Measurements from ENCODE around the gene LCLAT1. TPM values are rescaled to one million over a fixed set of nuclear protein-coding genes. Genes with fewer than 3 reads are reported as not detected.
A peak's percentile ranks its signal among the peaks of the same experiment; 100 is the strongest.

LCLAT1 gene
- polyA plus RNA-seq, 2 of the 4 experiments (the other 2 are of a cell fraction), result 19.5 to 71.0 TPM

DNA sequence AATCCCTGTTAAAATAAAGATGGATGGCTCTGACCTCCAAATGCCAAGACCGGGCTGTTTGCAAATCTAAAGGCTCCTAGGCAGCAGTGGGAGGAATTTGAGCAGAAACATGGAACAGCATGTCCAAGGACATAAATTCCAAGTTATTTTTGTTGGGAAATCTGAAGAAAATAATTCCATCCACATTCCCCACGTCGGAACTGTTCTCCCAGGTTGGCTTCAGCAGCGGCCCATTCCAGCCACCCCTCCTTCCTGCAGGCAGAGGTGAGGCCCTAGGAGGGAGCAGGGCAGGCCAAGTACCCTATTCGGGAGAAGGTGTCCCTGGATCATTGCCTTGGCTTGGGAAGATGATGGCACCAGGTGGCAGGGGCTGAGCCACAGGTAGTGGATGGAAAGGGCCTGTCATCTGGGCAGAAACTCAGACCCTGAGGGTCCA, 243.1 kb downstream of the LCLAT1 start:
- Histone ChIP-seq H3K4me3 (no peak overlapping the region), H3K4me1 (no peaks in the 10 kb centered on the region), H3K9me3 (no peaks in the 10 kb centered on the region), H3K27ac (no peak overlapping the region), H3K4me2 (no peak overlapping the region)
- ChIA-PET CTCF (interaction anchor here (13.6 kb wide), 1 partner anchor 20 kb away, joined by 191 read pairs; no protein-coding TSS in a partner anchor), POLR2A (no interaction called here)
- FAIRE-seq (no peak), DNase-seq (ENCODE audit: low read depth in 1 of 2, low spot score in 1 of 2) (no peak), ATAC-seq (no peak)
- no peak for TF ChIP-seq FOSL2 (IDR thresholded peaks at IDR 0.05)
- TF ChIP-seq FOSL2 (CRISPR knock-in tag; IDR thresholded peaks at IDR 0.05), result no peak
- TF ChIP-seq BHLHE40 (IDR thresholded peaks at IDR 0.05; ENCODE audit: low read depth, low read length), result no peak
- no peak for TF ChIP-seq HDAC2 (IDR thresholded peaks at IDR 0.05)
- no peak for TF ChIP-seq KDM1A (IDR thresholded peaks at IDR 0.05; ENCODE audit: low read depth)
- TF ChIP-seq NFE2L2 (conservative IDR thresholded peaks at IDR 0.05; ENCODE audit: low read length), result no peak
- no peak for TF ChIP-seq RARB (CRISPR knock-in tag; IDR thresholded peaks at IDR 0.05)
- TF ChIP-seq, protein P1, sequence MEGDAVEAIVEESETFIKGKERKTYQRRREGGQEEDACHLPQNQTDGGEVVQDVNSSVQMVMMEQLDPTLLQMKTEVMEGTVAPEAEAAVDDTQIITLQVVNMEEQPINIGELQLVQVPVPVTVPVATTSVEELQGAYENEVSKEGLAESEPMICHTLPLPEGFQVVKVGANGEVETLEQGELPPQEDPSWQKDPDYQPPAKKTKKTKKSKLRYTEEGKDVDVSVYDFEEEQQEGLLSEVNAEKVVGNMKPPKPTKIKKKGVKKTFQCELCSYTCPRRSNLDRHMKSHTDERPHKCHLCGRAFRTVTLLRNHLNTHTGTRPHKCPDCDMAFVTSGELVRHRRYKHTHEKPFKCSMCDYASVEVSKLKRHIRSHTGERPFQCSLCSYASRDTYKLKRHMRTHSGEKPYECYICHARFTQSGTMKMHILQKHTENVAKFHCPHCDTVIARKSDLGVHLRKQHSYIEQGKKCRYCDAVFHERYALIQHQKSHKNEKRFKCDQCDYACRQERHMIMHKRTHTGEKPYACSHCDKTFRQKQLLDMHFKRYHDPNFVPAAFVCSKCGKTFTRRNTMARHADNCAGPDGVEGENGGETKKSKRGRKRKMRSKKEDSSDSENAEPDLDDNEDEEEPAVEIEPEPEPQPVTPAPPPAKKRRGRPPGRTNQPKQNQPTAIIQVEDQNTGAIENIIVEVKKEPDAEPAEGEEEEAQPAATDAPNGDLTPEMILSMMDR (IDR thresholded peaks at IDR 0.05), result no peak
- TF ChIP-seq NR3C1 (IDR thresholded peaks at IDR 0.05), result no peak
- TF ChIP-seq, protein P2, sequence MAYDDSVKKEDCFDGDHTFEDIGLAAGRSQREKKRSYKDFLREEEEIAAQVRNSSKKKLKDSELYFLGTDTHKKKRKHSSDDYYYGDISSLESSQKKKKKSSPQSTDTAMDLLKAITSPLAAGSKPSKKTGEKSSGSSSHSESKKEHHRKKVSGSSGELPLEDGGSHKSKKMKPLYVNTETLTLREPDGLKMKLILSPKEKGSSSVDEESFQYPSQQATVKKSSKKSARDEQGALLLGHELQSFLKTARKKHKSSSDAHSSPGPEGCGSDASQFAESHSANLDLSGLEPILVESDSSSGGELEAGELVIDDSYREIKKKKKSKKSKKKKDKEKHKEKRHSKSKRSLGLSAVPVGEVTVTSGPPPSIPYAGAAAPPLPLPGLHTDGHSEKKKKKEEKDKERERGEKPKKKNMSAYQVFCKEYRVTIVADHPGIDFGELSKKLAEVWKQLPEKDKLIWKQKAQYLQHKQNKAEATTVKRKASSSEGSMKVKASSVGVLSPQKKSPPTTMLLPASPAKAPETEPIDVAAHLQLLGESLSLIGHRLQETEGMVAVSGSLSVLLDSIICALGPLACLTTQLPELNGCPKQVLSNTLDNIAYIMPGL (CRISPR knock-in tag; IDR thresholded peaks at IDR 0.05; ENCODE audit: borderline replicate concordance), result no peak
- no peak for TF ChIP-seq CHD4 (IDR thresholded peaks at IDR 0.05; ENCODE audit: borderline replicate concordance)
- WGBS (ENCODE audit: missing lambda C conversion rate), result 74% methylated on average over 5 of the region's 5 CpGs

DNA sequence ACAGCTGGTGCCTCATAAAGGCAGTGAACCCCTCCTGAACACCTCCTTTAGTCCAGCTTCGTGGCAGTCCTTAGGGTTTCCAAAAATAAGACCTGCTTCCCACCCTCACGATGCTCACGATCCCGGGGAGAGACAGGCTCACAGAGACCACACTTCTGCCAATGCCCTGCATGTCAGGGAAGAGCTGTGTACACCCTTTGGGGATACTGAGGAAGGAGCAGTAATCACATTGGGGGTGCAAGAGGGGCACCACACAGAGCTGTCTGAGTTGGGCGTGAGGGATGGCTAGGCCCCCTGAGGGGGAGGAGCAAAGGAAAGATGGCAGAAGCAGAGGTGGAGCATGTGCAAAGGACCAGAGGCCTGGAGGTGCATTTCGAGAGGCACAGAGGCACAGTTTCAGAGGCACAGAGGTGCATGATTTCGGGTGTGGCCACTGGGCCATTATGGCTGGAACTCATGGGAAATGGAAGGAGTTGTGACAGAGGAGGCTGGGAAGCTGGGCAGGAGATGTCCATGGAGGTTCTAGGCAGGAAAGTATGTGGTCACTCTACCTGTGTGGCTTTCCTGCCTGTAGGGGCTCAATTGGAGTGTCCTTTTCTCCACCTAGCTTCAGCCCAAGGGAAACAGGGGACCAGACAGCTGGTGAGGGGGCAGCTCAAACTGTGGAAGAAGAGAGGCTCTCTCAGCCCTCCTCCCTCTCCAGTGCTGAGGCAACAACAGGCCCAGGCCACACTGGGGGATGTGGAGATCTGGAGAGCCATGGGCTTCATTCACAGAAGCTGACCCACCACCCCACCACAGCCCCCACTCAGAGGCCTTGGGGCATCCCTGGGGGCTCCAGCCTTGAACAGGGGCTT, 244.3 kb downstream of the LCLAT1 start:
- ChIA-PET POLR2A (no interaction called here), CTCF (interaction anchor here (1.0 to 13.6 kb wide), 6 partner anchors 11 to 526 kb away, joined by 3 to 191 read pairs (median 8); no protein-coding TSS in a partner anchor)
- ATAC-seq (no peak), FAIRE-seq (no peak), DNase-seq (ENCODE audit: low read depth in 1 of 2, low spot score in 1 of 2) (no peak)
- no peak for TF ChIP-seq POLR2A (IDR thresholded peaks at IDR 0.05; ENCODE audit: low read length)
- no peak for TF ChIP-seq SMC3 (IDR thresholded peaks at IDR 0.05)
- TF ChIP-seq HDAC2 (IDR thresholded peaks at IDR 0.05), result no peak
- no peak for TF ChIP-seq CBX2 (IDR thresholded peaks at IDR 0.05; ENCODE audit: borderline replicate concordance, low read depth)
- no peak for TF ChIP-seq FOXS1 (CRISPR knock-in tag; IDR thresholded peaks at IDR 0.05)
- no peak for TF ChIP-seq ZNF302 (CRISPR knock-in tag; IDR thresholded peaks at IDR 0.05)
- Histone ChIP-seq H3K9me3 (no peaks in the 10 kb centered on the region), H3K27ac (no peak overlapping the region), H3K4me1 (no peaks in the 10 kb centered on the region), H3K4me3 (no peak overlapping the region), H3K4me2 (no peak overlapping the region)
- WGBS (ENCODE audit: missing lambda C conversion rate), result 67% methylated on average over 7 of the region's 7 CpGs

DNA sequence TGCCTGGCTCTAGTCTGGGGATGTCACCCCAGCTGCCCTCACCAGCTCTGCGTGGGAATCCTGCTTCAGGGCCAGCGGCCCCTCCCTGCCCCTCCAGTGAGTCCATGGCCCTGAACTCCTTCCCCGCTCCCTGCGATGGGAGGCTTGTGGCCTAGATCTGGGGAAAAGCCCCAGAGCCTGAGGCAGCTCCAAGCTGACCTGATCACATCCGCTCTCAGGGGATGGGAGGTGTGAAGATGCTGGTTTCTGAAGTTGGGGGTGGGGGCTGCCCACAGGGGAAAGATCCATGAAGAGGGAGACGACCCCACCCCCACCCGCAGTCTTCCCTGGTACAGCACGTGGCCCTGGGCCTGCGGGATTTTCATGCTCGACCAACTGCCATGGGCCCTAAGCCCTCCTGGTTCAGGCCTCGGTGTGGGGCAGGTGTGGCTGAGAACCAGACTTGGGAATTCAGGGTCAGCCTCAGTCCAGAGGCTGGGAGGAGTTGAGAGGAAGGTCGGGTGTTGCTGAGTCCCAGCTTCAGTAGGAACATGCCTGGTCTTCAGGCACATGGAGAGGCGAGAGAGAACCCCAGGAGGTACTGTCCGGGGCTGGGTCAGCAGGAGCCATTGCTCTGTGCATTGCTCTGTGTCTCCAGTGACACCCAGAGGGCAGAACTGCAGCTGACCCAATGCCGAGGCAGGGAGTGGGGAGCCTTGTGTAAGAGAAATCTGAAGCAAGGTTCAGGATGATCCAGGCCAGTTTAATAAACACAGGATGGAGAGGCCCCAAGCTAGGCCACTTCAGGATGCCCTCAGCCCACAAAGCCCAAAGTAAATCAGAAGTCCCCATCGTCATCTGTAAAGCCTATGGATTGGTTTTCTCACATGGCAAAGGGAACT, 245.1 kb downstream of the LCLAT1 start:
- Histone ChIP-seq H3K4me3 (no peak overlapping the region), H3K4me1 (no peaks in the 10 kb centered on the region), H3K4me2 (no peak overlapping the region), H3K9me3 (no peaks in the 10 kb centered on the region), H3K27ac (peak overlapping the region in 1 of 2 experiments; percentile 23; a peak in 1 of 6 replicates)
- TF ChIP-seq RAD21 (conservative IDR thresholded peaks at IDR 0.05 in 1 of 2, IDR thresholded peaks at IDR 0.05 in 1 of 2) (peak; percentile 59 to 64), ZSCAN20 (CRISPR knock-in tag; IDR thresholded peaks at IDR 0.05) (no peak), SMC3 (IDR thresholded peaks at IDR 0.05) (peak; percentile 34; the same call in 2 of the 3 replicates), TP53 (CRISPR knock-in tag; IDR thresholded peaks at IDR 0.05) (no peak)
- TF ChIP-seq, protein P2 (CRISPR knock-in tag; IDR thresholded peaks at IDR 0.05; ENCODE audit: borderline replicate concordance), result no peak
- TF ChIP-seq, protein P1 (IDR thresholded peaks at IDR 0.05), result peak; percentile 37
- POLR2A ChIA-PET, result interaction anchor here (0.6 kb wide), 1 partner anchor 461 kb away, joined by 4 read pairs; no protein-coding TSS in a partner anchor
- peak; percentile 75 to 84 for ATAC-seq
- CTCF ChIA-PET, result interaction anchor here (0.7 to 13.6 kb wide), 9 partner anchors 10 to 527 kb away, joined by 3 to 191 read pairs (median 5); no protein-coding TSS in a partner anchor
- DNase-seq (ENCODE audit: low read depth in 1 of 2, low spot score in 1 of 2), result peak in 1 of 2 experiments; percentile 45
- FAIRE-seq, result no peak
- 64% methylated on average over 14 of the region's 16 CpGs for WGBS (ENCODE audit: missing lambda C conversion rate)
